HEK293T (cell line): Measurements from ENCODE around the gene PRDM16.

Source experiments
- ARNT ChIP-seq: fragments of 450-650 bp; IDR thresholded peaks from 2 replicates; pipeline ENCODE4 v1.6.1; 2017; ENCODE audit warnings: mild to moderate bottlenecking
- BHLHE40 ChIP-seq: fragments of 450-650 bp; IDR thresholded peaks from 2 replicates; pipeline ENCODE4 v1.6.1; 2016; ENCODE audit warnings: mild to moderate bottlenecking, moderate library complexity, borderline replicate concordance
- CTBP1 ChIP-seq: fragments of 450-650 bp; IDR thresholded peaks from 2 replicates; pipeline ENCODE4 v1.6.1; 2016; ENCODE audit warnings: borderline replicate concordance
- FOXA1 ChIP-seq: fragments of 450-650 bp; IDR thresholded peaks from 2 replicates; pipeline ENCODE4 v1.6.1; 2016; ENCODE audit warnings: mild to moderate bottlenecking
- FOXK2 ChIP-seq: fragments of 450-650 bp; IDR thresholded peaks from 2 replicates; pipeline ENCODE4 v1.6.1; 2016; ENCODE audit warnings: mild to moderate bottlenecking
- FOXM1 ChIP-seq: fragments of 450-650 bp; IDR thresholded peaks from 2 replicates; pipeline ENCODE4 v1.6.1; 2017; ENCODE audit warnings: mild to moderate bottlenecking, borderline replicate concordance
- LEF1 ChIP-seq: fragments of 450-650 bp; IDR thresholded peaks from 2 replicates; pipeline ENCODE4 v1.6.1; 2017; ENCODE audit warnings: mild to moderate bottlenecking, borderline replicate concordance
- NFRKB ChIP-seq: fragments of 450-650 bp; IDR thresholded peaks from 2 replicates; pipeline ENCODE4 v1.6.1; 2016; ENCODE audit warnings: mild to moderate bottlenecking, moderate library complexity
- PKNOX1 ChIP-seq: fragments of 450-650 bp; IDR thresholded peaks from 2 replicates; pipeline ENCODE4 v1.6.1; 2016
- SP1 ChIP-seq: fragments of 450-650 bp; IDR thresholded peaks from 2 replicates; pipeline ENCODE4 v1.6.1; 2017

- TF ChIP-seq LEF1 (no peak), SP1 (no peak), ARNT (no peak), BHLHE40 (no peak), PKNOX1 (no peak), CTBP1 (no peak), FOXM1 (no peak), FOXA1 (no peak), FOXK2 (no peak), NFRKB (no peak)
These were observed 214.8 kb downstream of the PRDM16 start for GRCh38 chr1:3283849-3284248.
